Left colon (tissue), 2 donors: ENCODE data around the gene ZBTB7C. TPM values are rescaled to one million over a fixed set of nuclear protein-coding genes. Genes with fewer than 3 reads are reported as not detected.
"Not testable (repeated sequence)": the region's sequence is repeated elsewhere in the genome, so short reads cannot be mapped to it uniquely, and the experiment has no call there.

ENCODE experiments used
- ATAC-seq: fragments of 200-7000 bp; cut with Tn5 transposase; one replicate; pipeline ENCODE4 v1.9.1; 2020; ENCODE audit warnings: mild to moderate bottlenecking, moderate library complexity
- DNase-seq, 2 donors: peaks; one replicate each; pipeline ENCODE4 v3.0.0-alpha.2; 2020
- intact Hi-C, 2 donors: fragments of 100-400 bp; cut with DNase I in 1 of 2; cut with micrococcal nuclease in 1 of 2; formaldehyde crosslinking; loops; one replicate each; pipeline versions ENCODE4 v1.11.2 to v1.14.0; 2022; cut with DNase I, micrococcal nuclease
- total RNA-seq, 2 donors: library from RNA; stranded (reverse); fragmentation: NEBNext Ultra II Directional; extraction: Animal tissue kit (Norgen Biotek cat#: 25700); gene quantifications; one replicate each; pipeline ENCODE4 v1.2.1, GENCODE V29; 2021
- donor health status: DM: no; HTN: no; CAD: no.
- donor health status: DM: yes; HTN: yes; CAD: no.

The ZBTB7C gene
- total RNA-seq, 2 donors from 2014 or later = 52.1 to 53.4 TPM

DNA sequence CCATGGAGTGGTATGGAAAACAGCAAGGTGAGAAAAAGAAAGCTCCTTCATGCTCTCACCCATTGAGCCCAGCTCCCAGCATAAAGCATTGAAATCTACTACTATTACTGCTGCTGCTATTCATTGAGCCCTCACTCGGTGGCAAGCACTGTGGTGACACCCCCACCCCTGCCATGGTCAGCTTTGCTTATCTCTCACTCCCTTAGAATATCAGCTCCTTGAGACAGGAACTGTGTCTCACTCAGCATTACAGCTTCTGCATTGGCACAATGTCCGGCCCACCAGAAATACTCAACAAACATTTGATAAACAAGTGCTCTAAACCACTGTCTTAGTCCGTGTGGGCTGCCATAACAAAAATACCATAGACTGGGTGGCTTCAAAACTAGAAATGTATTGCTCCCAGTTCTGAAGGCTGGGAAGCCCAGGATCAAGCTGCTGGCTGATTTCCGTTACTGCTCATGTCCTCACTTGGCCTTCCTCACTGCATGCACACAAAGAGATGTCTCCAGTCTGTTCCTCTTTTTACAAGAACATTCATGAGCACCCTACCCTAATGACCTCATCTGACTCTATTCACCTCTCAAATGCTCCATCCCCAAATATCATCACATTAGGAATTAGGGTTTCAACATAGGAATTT lies 116.3 kb downstream of the ZBTB7C start:
- intact Hi-C loops = no loop called here
- ATAC-seq (no peak), DNase-seq (no peak)

DNA sequence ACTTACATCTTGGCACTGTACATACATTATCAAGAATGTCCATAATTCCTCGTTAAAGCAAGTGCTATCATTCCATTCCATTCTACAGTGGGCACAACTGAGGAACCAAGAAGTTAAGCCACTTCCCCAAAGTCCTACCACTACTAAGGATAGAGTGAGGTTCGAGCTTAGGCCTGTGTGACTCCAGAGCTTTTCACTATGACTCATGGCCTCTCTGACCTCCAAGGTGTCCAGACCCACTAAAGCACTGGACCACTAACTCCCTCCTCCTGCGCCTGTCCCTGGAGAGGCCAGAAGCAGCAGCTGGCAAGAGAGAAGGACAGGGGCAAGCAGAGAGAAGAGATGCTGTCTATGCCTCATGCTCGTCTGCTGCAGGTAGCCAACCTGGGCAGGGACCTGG lies 117.0 kb downstream of the ZBTB7C start:
- ATAC-seq = no peak
- DNase-seq = no peak

DNA sequence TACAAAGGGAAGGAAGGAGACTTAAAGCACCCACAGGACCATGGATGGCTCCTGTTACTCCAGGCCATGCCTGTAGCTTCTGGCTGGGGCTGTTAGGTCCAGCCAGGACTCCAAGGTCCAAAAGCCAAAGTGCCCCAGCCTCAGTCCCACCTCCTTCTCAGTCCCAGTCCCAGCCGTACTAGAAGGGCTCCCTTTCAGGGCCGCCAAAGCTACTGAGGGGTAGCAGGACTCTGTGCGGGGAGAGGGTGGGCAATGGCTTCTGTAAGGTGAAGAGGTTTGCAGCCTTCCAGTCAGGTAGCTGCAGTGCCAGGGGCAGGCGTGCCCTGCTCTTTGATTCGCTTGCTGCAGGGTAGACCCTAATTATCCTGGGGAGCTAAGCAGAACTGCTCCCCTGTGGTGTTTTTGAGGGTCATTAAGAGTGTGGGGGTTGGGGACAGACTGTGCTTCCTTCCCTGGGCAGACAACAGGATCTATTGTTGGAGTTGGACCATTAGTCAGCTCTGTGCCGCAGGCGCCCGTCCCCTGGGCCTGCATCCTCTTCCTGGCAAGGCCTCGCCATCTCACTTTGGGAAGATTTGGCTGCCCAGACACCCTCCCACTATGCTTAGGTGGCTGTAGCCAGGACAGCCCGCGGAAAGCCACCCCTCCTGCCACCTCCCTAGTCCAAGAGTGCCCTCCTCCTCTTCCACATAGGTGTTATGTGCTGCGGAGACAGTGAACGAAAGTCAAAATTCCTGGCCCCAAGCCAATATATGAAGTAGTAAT lies 118.8 kb downstream of the ZBTB7C start:
- intact Hi-C loops = no loop called here
- no peak for ATAC-seq
- no peak for DNase-seq

More for the DNA sequence above, 117.0 kb downstream of the ZBTB7C start:
- intact Hi-C loops = no loop called here

DNA sequence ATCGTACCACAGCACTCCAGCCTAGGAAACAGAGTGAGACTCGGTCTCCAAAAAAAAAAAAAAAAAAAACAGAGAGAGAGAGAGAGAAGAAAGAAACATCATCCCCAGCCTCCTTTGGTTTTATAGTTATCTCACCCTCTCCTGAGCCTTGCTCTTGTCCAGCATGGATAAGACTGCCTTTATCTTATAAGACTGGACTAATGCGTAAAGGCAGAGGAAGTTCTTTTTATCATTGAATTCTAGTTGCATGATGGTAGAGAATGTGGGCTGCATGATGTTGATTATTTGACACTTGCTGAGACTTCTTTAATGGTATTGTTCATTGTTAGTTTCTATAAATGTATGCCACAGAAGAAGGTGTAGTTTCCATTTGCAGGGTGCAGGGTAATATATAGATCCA lies 124.4 kb downstream of the ZBTB7C start:
- DNase-seq = no peak
- intact Hi-C loops = no loop called here
- ATAC-seq = no peak

DNA sequence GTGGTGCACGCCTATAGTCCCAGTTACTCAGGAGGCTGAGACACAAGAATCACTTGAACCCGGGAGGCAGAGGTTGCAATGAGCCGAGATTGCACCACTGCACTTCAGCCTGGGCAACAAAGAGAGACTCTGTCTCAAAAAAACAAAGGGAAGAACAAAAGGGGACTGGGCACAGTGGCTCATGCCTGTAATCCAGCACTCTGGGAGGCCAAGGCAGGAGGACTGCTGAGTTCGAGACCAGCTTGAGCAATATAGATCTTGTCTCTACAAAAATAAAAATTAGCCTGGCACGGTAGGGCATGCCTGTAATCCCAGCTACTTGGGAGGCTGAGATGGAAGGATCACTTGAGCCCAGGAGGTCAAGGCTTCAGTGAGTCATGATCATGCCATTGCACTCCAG lies 125.2 kb downstream of the ZBTB7C start:
- DNase-seq, ATAC-seq, intact Hi-C loops: not testable (repeated sequence)

DNA sequence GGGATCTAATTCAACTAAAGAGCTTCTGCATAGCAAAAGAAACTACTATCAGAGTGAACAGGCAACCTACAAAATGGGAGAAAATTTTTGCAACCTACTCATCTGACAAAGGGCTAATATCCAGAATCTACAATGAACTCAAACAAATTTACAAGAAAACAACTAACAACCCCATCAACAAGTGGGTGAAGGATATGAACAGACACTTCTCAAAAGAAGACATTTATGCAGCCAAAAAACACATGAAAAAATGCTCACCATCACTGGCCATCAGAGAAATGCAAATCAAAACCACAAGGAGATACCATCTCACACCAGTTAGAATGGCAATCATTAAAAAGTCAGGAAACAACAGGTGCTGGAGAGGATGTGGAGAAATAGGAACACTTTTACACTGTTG lies 127.7 kb downstream of the ZBTB7C start:
- DNase-seq, ATAC-seq, intact Hi-C loops: not testable (repeated sequence)

DNA sequence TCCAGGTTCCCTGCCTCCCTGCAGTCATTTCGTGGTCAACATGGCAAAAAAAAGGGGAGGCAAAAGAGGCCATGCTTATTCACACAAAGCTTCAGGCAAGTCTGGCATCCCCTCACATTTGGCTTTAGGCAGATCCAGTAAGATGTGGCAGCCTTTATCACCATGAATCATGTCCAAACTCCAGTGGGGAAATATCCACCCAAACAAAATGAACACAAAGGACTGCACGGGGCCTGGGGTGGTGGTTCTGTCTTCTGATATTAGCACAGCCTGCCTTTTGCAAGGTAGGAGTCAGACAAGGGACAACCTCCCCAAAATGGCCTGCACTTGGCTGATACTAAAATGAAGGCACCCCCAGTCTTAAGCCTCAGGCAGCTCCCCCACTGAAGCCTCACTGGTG lies 129.9 kb downstream of the ZBTB7C start:
- DNase-seq = no peak
- no peak for ATAC-seq
- intact Hi-C loops = no loop called here

DNA sequence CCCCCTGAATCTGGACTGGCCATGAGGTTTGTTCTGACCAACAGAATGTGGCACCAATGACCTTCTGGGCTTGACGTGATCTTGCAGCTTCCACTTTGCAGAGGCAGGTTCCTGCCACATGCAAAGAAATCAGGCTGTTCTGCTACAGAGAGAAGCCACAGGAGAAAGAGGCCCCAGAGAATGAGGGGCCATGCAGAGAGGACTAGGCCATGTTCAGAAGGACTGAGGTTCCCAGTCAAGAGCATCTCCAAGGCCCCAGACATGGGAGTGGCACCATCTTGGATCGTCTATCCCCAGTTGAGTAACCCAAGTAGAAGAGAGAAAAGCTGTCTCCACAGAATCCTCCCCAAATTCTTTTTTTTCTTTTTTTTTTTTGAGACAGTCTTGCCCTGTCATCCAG lies 131.1 kb downstream of the ZBTB7C start:
- DNase-seq = no peak
- intact Hi-C loops = no loop called here
- ATAC-seq = no peak

DNA sequence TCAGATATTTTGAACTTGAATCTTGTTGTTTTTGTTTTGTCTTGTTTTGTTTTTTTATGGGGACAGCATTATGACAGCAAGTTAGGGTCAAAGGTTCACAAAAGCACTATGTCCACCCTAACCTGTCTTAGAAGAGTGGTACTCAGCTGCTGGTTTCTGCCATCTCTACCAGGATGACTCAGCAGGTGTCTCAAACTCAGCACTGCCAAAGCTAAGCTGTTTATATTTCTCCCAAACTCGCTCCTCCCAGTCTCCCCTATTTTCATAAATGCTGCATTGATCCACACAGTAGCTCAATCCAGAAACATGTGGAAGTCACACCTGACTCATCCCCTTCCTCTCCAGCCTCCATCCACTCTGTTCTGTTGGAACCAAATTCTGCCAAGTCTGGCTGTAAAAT lies 134.9 kb downstream of the ZBTB7C start:
- intact Hi-C loops = no loop called here
- ATAC-seq = no peak
- DNase-seq = no peak

DNA sequence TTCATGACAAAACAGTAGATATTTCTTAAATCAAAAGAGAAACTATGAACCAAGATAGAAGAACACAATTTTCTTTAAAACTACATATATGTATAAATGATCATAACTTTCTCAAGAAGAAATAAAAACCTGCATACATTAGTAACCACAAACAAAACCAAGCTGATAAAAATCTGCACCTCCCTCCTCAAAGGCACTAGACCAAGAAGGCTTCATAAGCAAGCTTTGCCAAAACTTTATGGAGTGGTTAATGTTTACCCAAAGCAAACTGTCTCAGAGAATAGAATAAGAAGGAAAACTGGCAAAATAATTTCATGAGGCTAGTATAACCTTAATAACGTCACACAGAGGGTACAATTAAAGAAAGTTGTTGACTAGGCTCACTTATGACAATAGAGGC lies 138.3 kb downstream of the ZBTB7C start:
- no peak for DNase-seq
- intact Hi-C loops = no loop called here
- ATAC-seq = peak; percentile 81

DNA sequence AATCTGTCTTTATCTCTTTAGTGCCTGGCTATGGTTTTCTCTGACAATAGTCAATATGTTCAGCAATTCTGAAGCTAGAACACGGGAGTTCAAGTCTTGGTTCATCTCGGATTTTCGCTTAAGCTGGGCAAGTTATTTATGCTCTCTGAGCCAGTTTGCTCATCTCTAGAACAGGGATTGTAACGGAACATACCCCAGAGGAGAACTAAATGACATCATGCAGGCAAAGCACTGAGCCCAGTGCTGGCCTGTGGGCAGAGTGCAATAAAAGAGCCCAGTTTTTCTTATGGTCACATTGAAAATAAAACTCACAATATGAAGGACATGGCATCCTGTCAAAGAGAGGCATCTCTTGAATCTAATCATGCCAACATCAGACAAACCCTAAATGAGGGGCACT lies 143.9 kb downstream of the ZBTB7C start:
- no peak for DNase-seq
- intact Hi-C loops = no loop called here

DNA sequence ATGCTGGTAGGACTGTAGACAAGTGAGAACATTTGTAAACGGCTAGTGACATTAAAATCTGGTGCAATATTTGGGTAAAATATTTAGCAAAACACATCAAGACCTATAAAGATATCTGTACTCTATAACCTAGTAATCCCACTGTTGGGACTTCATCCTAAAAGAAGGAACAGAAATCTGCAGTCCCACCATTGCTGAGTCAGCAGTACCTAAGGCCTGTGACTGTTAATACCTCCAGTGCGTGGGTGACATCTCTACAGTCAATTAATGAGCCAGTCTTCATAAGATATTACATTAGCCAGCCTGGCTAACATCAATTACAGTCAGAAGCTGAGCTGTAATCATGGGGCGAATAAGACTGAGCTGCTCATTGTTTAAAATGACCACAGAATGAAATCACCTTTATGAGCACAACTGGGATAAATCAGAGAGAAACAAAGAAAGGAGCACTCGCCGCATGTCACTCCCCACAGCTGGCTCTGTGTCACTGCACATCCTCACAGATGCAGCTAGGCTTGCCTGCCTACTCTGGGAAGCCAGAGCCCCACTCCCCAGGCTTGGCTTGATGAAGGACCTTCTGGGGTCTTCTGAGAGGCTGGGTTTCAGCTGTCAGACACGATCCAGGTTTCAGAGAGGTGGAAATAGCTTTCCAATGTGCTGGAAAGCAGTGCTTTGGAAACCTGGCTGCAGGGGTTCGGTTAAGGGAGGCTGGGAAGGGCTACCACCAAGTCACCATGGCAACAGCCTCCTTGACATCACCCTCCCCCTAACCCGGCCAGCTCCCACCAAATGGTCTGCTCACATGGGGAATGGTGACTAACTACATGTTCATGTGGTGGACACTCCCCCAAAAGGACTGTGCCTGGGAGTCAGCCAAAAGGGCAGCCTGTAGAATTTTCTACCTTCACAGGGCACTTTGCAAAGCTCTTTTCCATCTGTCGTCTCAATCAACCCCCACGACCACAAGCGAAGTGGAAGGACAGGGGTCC lies 145.0 kb downstream of the ZBTB7C start:
- DNase-seq (no peak), ATAC-seq (no peak)
- intact Hi-C loops = no loop called here

More for the DNA sequence above, 143.9 kb downstream of the ZBTB7C start:
- ATAC-seq = no peak

DNA sequence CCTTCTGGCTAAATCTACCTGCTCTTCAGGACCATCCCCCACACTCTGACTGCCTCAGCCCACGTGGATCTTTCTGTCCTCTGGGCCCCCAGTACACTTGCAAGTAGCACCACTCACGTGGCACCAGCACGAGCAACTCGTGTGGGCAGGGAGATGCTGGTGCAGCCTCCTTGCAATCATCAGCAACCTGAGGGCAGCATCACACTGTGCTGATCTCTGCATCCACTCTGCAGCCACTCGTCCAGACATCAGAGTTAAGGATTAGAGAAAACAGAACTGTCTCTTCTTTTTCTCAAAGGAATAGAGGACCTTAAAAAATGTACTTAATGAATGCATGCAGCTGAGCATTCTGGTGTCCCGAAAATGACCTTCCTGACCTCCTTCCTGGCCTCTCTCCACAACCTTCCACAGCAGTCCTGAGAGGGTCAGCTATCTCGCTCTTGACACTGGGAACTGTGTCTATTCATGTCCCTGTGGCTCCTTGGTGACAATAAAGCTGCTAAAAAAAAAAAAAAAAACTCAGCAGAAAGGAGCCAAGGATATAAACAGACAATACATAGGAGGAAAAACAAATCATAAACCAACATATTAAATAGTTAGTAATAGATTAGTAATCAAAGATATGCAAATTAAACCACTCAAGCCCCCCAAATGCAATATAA lies 145.9 kb downstream of the ZBTB7C start:
- ATAC-seq (no peak), DNase-seq (no peak)
- intact Hi-C loops = no loop called here

DNA sequence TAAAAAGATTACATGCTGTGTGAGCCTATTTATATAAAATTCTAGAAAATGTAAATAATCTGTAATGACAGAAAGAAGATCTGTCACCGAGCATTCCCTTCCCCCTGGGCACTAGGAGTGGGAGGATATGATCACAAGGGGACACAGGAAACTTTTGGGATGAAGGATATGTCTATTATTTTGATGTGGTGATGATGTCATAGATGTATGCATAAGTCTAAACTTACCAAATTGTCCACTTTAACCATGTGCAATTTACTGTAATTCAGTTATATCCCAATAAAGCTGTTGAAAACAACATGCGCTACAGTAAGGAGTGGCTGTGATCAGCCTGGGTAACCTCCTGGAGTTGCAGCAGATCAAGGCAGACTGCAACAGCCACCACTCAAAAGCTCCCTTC lies 148.9 kb downstream of the ZBTB7C start:
- ATAC-seq (no peak), DNase-seq (no peak)
- intact Hi-C loops = no loop called here

DNA sequence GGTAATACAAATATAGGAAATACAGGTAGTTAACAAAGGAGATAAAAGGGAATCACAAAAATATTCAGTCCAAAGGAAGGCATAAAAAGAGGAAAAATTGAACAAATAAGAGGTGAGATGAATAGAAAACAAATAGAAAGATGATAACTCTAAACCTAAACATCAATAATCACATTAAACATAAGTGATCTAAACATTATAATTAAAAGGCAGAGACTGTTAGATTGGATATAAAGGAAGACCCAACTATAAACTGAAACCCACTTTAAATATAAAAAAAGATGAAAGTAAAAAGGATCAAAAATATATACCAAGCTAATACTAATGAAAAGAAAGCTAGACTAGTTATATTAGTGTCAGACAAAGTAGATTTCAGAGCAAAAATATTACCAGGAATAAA lies 152.3 kb downstream of the ZBTB7C start:
- DNase-seq (no peak), ATAC-seq (no peak)
- intact Hi-C loops = no loop called here

DNA sequence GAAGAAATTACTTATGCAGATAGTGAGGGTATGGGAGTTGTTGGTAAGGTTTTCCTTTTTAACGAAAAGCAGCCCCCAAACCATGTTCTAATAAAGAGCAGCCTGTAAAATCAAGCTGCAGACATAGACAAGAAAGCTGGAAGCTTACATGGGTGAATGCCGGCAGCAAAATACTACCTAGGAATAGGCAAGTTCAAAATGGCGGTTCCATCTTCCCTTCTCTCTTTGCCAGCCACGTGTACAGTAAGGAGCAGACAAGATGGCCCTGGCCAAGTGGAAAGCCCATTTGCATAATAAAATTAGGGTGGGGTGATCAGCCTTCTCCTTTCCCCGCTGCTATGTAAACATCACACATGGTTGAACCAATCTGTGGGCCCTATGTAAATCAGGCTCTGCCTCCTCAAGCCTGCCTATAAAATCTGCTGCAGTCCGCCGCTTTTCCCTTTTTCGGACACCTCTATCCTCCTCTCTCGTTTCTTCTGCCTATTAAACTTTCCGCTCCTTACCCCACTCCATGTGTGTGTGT lies 155.0 kb downstream of the ZBTB7C start:
- no peak for DNase-seq
- intact Hi-C loops = no loop called here
- no peak for ATAC-seq

DNA sequence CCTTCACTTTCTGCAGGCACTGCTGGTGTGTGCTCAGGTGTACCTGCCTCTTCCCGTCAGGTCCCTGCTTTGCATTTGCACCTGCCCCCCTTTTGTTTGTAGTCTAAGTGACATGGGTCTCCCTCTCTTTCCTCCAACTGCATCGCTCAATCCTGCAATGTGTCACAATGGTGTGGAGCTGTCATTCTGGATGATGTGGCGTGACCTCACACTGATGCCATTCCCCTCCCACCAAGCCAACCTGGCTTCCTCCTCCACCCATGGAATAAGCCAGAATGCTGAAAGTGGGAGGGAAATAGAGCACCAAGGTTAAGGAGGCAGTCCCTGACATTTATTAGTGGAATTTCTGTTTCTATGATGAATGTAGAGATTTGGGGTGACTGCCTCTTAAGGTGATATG lies 156.7 kb downstream of the ZBTB7C start:
- intact Hi-C loops = no loop called here
- DNase-seq = no peak
- no peak for ATAC-seq

DNA sequence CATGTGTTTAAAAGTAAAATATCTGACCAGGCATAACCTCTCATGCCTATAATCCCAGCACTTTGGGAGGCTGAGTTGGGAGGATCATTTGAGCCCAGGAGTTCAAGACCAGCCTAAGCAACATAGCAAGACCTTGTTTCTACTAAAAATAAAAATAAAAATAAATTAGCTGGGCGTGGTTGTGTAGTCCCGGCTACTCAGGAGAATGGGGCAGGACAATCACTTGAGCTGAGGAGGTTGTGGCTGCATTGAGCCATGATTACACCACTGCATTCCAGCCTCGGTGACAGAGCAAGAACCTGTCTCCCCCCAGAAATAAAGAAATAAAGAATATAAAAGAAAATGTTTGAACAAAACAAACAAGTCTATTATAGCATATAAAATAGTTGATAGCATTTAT lies 158.3 kb downstream of the ZBTB7C start:
- intact Hi-C loops = no loop called here
- no peak for ATAC-seq
- DNase-seq = no peak

DNA sequence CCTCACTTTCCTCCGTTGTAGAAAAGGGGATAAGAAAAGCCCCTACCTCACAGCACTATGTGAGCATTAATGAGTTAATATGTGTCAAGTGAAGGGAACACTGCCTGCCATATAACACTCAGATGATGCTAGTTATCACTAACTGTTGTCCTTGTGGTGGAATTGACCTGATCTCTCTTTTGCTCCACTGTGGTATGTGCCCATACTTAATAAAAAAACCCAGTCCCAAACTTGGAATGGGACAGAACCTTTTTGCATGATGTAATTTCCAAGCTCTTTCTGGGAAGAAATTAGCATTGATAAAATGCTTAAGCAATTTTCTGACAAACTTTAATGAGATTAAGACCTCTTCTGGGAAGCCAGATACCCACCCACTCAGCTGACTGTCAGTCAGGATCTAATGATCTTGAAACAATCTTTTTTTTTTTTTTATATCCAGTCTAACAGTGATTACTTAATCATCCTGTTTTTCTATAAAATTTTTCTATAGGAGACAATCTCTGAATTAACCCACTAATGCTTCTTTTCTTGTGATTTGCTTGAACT lies 158.7 kb downstream of the ZBTB7C start:
- intact Hi-C loops = no loop called here
- ATAC-seq (no peak), DNase-seq (no peak)
